Endothelial cell of umbilical vein (primary cell): ENCODE measurements around the gene SLC25A29. TPM values are rescaled to one million over a fixed set of nuclear protein-coding genes. Genes with fewer than 3 reads are reported as not detected.

ENCODE experiments used
- BruUV-seq: library from RNA; stranded (reverse); fragments of 400-500 nt; replicated peaks from 2 replicates; lab custom pipeline; 2021; lab: Mats Ljungman, UMichigan
- CTCF ChIA-PET: fragments of 300-600, 350-600 bp; sonication (Branson Sonifier 250); formaldehyde crosslinking; loops from one replicate; lab custom pipeline; 2021; ENCODE audit warnings: antibody characterized with exemption, inconsistent platforms; lab: Charles Lee
- POLR2A ChIA-PET: fragments of 300-600, 350-600 bp; sonication (Branson Sonifier 250); formaldehyde crosslinking; loops from one replicate; lab custom pipeline; 2021; ENCODE audit warnings: antibody characterized with exemption, inconsistent platforms; lab: Charles Lee
- DNase-seq: peaks from one replicate; pipeline ENCODE4 v3.0.0-alpha.2; 2011; ENCODE audit warnings: low read depth, low spot score
- FAIRE-seq: peaks from 2 replicates; lab custom pipeline; 2011; peaks lifted over from hg19 to GRCh38; lab: Jason Lieb, UNC
- H2AFZ ChIP-seq: 2 replicates; pipeline ENCODE4 v1.6.0; 2012; ENCODE audit warnings: low read depth, low read length, control low read depth, inconsistent platforms
- H3K27ac ChIP-seq: 2 replicates; pipeline ENCODE4 v1.5.1; 2011; ENCODE audit warnings: low read depth, mild to moderate bottlenecking, control low read depth, low read length, moderate library complexity; ENCODE audit not compliant: insufficient read depth
- H3K27me3 ChIP-seq, 2 experiments: 2 replicates each; pipeline versions ENCODE4 v1.6.0 to v1.6.1; 2011; ENCODE audit warnings: low read length in 2 of 2, mixed read lengths in 1 of 2; ENCODE audit not compliant: control insufficient read depth in 2 of 2, insufficient read depth in 2 of 2
- H3K36me3 ChIP-seq, 2 experiments: 2 replicates in 1 of 2; 3 replicates in 1 of 2; pipeline ENCODE4 v1.5.1; 2011; ENCODE audit warnings: low read length in 2 of 2, mild to moderate bottlenecking in 1 of 2, moderate library complexity in 1 of 2; ENCODE audit not compliant: control insufficient read depth in 2 of 2, insufficient read depth in 2 of 2; ENCODE audit errors: extremely low read depth in 1 of 2
- H3K4me1 ChIP-seq: 3 replicates; pipeline ENCODE4 v1.5.1; 2011; ENCODE audit warnings: mild to moderate bottlenecking, low read length; ENCODE audit not compliant: control insufficient read depth, insufficient read depth; ENCODE audit errors: extremely low read depth
- H3K4me2 ChIP-seq: 2 replicates; pipeline ENCODE4 v1.6.1; 2011; ENCODE audit warnings: low read length, control low read depth, mixed read lengths; ENCODE audit not compliant: insufficient read depth
- H3K4me3 ChIP-seq, 3 experiments: fragments of 200-600 bp in 1 of 3; sonication (generic), shearing (Covaris generic) in 1 of 3; replicated peaks in 1 of 3; 2 replicates each; pipeline ENCODE4 v1.5.1; 2011 to 2016; ENCODE audit warnings: control low read depth in 3 of 3, low read length in 3 of 3, mild to moderate bottlenecking in 2 of 3, inconsistent platforms in 1 of 3, low read depth in 1 of 3, moderate library complexity in 1 of 3; ENCODE audit not compliant: insufficient read depth in 1 of 3
- H3K79me2 ChIP-seq: 2 replicates; pipeline ENCODE4 v1.6.0; 2012; ENCODE audit warnings: low read length, inconsistent platforms; ENCODE audit not compliant: control insufficient read depth, insufficient read depth
- H3K9ac ChIP-seq: replicated peaks from 2 replicates; pipeline ENCODE3; 2011; ENCODE audit warnings: low read length, control low read depth; ENCODE audit not compliant: insufficient read depth; ENCODE audit errors: extremely low read depth
- H3K9me1 ChIP-seq: replicated peaks from 3 replicates; pipeline ENCODE4 v1.6.0; 2011; ENCODE audit warnings: mild to moderate bottlenecking, low read length; ENCODE audit not compliant: control insufficient read depth, insufficient read depth; ENCODE audit errors: extremely low read depth
- H3K9me3 ChIP-seq: replicated peaks from 2 replicates; pipeline ENCODE4 v1.5.1; 2012; ENCODE audit warnings: low read length, inconsistent platforms; ENCODE audit not compliant: control insufficient read depth, insufficient read depth
- H4K20me1 ChIP-seq: replicated peaks from 2 replicates; pipeline ENCODE3; 2011; ENCODE audit warnings: mild to moderate bottlenecking, low read length; ENCODE audit not compliant: control insufficient read depth, insufficient read depth; ENCODE audit errors: extremely low read depth
- EZH2 ChIP-seq: IDR thresholded peaks from 2 replicates; pipeline ENCODE4 v1.6.1; 2012; ENCODE audit warnings: borderline replicate concordance, low read depth, mild to moderate bottlenecking, moderate library complexity, low read length, inconsistent platforms; ENCODE audit not compliant: severe bottlenecking
- FOS ChIP-seq: IDR thresholded peaks from 2 replicates; pipeline ENCODE4 v1.6.1; 2011; ENCODE audit warnings: mild to moderate bottlenecking, low read length, moderate library complexity, borderline replicate concordance; ENCODE audit not compliant: insufficient read depth
- GATA2 ChIP-seq: IDR thresholded peaks from 2 replicates; pipeline ENCODE4 v1.7.0; 2011; ENCODE audit warnings: low read depth, mild to moderate bottlenecking, moderate library complexity, mixed read lengths, low read length; ENCODE audit not compliant: insufficient read length, insufficient read depth
- JUN ChIP-seq: IDR thresholded peaks from 2 replicates; pipeline ENCODE4 v1.6.1; 2011; ENCODE audit warnings: borderline replicate concordance, low read depth; ENCODE audit not compliant: insufficient read length, insufficient read depth
- MYC ChIP-seq: IDR thresholded peaks from one replicate; pipeline ENCODE4 v1.6.1; 2011; ENCODE audit warnings: mild to moderate bottlenecking, low read depth, low read length
- POLR2A ChIP-seq: IDR thresholded peaks from 2 replicates; pipeline ENCODE4 v1.6.1; 2012; ENCODE audit warnings: low read depth, mild to moderate bottlenecking, control low read depth, low read length
- POLR2AphosphoS5 ChIP-seq: IDR thresholded peaks from 2 replicates; pipeline ENCODE4 v1.6.1; 2012; ENCODE audit warnings: low read depth, mild to moderate bottlenecking, control low read depth, low read length, moderate library complexity; ENCODE audit not compliant: insufficient read depth
- dilution Hi-C: fragments of 300-500 bp; cut with MboI; formaldehyde crosslinking; loops from one replicate; pipeline ENCODE4 v1.15.0; 2019; ENCODE audit warnings: low sequenced_read_pairs; ENCODE audit not compliant: extremely low pct_ligation_motif_present
- intact Hi-C: fragments of 100-400 bp; cut with micrococcal nuclease; formaldehyde crosslinking; loops from one replicate; pipeline ENCODE4 v1.10.0; 2022
- polyA plus RNA-seq, 4 experiments: library from polyadenylated mRNA; depleted of rRNA in 3 of 4; stranded (reverse) in 3 of 4; unstranded in 1 of 4; fragments of >200 nt; gene quantifications; 2 replicates each; pipeline versions ENCODE4 v1.2.1 to v1.2.3, GENCODE V29; 2011 to 2012; ENCODE audit warnings: missing spikeins in 1 of 4
- total RNA-seq: library from RNA; stranded (reverse); gene quantifications from 2 replicates; pipeline ENCODE4 v1.2.3, GENCODE V29; 2021
- TF ChIP-seq, protein P1 (sequence below), 2 donors: IDR thresholded peaks; 1 replicate in 1 of 2; 2 replicates in 1 of 2; pipeline ENCODE4 v1.5.1; 2011; ENCODE audit warnings: low read length in 2 of 2, mild to moderate bottlenecking in 2 of 2, moderate library complexity in 2 of 2, control low read depth in 1 of 2, inconsistent platforms in 1 of 2, low read depth in 1 of 2; ENCODE audit not compliant: insufficient read depth in 1 of 2; ENCODE audit errors: extremely low read depth in 1 of 2
- TF ChIP-seq, protein P2 (sequence below): IDR thresholded peaks from 2 replicates; pipeline ENCODE4 v1.6.1; 2011; ENCODE audit not compliant: insufficient read depth, insufficient read length

SLC25A29 gene
- total and polyA plus RNA-seq, 2 donors (not counting 3 experiments of a cell fraction or from before 2014, with no cell fraction given): 132 to 154 TPM

DNA sequence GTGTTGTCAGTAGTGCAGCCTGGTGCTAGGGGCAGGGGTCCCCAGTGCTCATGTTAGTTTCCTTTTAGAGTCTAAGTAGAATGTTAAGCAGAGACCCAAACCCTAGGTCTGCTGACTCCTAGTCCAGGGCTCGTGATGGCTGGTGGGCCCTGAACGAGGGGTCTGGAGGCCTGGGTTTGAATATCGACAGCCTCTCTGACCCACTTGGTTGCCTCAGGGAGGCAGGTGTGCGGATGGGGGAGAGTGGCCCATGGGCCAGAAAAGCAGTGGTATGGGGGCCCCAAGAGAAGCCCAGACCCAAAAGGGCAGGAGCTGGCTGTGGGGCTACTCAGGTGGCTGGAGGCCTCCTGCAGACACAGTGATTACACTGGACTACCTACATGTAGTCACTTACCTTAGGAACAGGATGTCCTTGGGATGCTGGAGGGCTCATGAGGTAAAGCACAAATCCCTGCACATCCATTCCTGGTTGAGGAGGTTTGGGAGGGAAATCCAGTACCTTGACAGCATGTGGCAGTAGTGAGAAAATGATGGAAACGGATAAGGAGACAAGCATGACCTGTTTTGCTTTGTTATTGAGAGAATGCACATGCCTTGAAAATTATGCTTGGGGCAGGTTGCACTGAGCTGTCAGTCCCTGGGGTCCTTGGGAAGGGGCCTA lies 1.7 kb upstream of the SLC25A29 start:
- BruUV-seq: TSS peak; percentile 46
- Histone ChIP-seq H3K27ac (no peak overlapping the region), H3K9me3 (no peaks in the 10 kb centered on the region), H3K79me2 (peaks cover 10% of the 10 kb centered on the region), H3K9me1 (no peaks in the 10 kb centered on the region), H3K9ac (no peak overlapping the region), H3K4me1 (peaks cover 21% of the 10 kb centered on the region), H3K36me3 (no peaks in the 10 kb centered on the region), H3K4me3 (peak overlapping the region in 2 of 3 experiments; percentile 64 to 89), H3K27me3 (no peaks in the 10 kb centered on the region), H2AFZ (no peak overlapping the region), H3K4me2 (peak overlapping the region; percentile 70), H4K20me1 (no peaks in the 10 kb centered on the region)
- dilution Hi-C loops: no loop called here
- DNase-seq: no peak
- ChIA-PET CTCF (interaction anchor here (1.1 to 2.6 kb wide), 2 partner anchors 70 to 338 kb away, joined by 3 to 17 read pairs; no protein-coding TSS in a partner anchor), POLR2A (interaction anchor here (0.7 kb wide), 1 partner anchor 67 kb away, joined by 3 read pairs; a partner anchor contains a TSS)
- TF ChIP-seq POLR2A (no peak), FOS (no peak), JUN (no peak), GATA2 (no peak), EZH2 (no peak), POLR2AphosphoS5 (no peak), MYC (no peak)
- TF ChIP-seq, protein P1, sequence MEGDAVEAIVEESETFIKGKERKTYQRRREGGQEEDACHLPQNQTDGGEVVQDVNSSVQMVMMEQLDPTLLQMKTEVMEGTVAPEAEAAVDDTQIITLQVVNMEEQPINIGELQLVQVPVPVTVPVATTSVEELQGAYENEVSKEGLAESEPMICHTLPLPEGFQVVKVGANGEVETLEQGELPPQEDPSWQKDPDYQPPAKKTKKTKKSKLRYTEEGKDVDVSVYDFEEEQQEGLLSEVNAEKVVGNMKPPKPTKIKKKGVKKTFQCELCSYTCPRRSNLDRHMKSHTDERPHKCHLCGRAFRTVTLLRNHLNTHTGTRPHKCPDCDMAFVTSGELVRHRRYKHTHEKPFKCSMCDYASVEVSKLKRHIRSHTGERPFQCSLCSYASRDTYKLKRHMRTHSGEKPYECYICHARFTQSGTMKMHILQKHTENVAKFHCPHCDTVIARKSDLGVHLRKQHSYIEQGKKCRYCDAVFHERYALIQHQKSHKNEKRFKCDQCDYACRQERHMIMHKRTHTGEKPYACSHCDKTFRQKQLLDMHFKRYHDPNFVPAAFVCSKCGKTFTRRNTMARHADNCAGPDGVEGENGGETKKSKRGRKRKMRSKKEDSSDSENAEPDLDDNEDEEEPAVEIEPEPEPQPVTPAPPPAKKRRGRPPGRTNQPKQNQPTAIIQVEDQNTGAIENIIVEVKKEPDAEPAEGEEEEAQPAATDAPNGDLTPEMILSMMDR (IDR thresholded peaks at IDR 0.05; ENCODE audit: extremely low read depth in 1 of 2, insufficient read depth in 1 of 2, low read depth in 1 of 2, low read length in 2 of 2): no peak
- TF ChIP-seq, protein P2, sequence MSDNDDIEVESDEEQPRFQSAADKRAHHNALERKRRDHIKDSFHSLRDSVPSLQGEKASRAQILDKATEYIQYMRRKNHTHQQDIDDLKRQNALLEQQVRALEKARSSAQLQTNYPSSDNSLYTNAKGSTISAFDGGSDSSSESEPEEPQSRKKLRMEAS: no peak
- intact Hi-C loops: loop anchor here (10.0 kb wide), 1 partner anchor 347 kb away; no protein-coding TSS in a partner anchor
- FAIRE-seq: peak; percentile 83
